ENCODE results near the gene FTCD. TPM values are rescaled to one million over a fixed set of nuclear protein-coding genes. Genes with fewer than 3 reads are reported as not detected.

Gene FTCD
- total and polyA plus RNA-seq, 2 experiments from 2014 or later = not detected

DNA sequence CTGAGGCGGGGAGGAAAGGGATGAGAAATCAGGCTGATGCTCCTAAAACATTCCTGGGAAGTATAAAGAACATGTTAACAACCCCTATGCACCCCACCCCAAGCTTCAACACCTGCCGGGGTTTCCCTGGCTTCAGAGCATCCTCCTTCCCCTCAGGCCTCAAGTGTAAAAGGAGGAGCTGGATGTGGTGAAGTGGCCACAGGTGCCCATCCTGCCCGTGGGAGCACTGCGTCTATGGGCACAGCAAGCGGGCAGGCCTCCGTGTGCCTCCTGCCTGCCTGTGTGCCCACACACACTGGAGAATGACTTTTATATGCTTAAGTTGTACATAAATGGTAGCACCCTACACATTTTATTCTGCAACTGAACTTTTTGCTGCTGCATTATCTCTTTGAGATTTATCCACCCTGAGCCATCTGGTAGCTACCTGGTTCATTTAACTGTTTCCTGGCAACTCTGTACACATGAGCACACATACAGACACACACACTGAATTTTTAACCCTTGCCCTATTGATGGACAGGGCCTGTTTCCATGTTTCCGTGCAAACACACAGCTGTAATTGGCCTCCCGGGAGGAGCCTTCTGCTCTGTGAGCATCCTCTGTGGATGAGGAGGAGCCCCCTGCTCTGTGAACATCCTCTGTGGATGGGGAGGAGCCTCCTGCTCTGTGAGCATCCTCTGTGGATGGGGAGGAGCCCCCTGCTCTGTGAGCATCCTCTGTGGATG is 13.4 kb upstream of the FTCD start:
- no peaks in the 10 kb centered on the region; the same call in 1 of the 2 replicates for H3F3A ChIP-seq (ENCODE audit: insufficient read depth)
- DNase-seq = no peak
- in situ Hi-C loops (cut with MboI) = no loop called here
- H3K36me3 ChIP-seq (ENCODE audit: low read depth) = no peaks in the 10 kb centered on the region
- WGBS, 2 experiments (ENCODE audit: low coverage in 1 of 2, low lambda C conversion rate in 2 of 2, missing lambda C conversion rate in 2 of 2) = 82 to 89% methylated on average over 7 to 8 of the region's 8 CpGs
- TF ChIP-seq EZH2 (IDR thresholded peaks at IDR 0.05; ENCODE audit: insufficient read depth, poor library complexity, severe bottlenecking) = no peak
- no peak for TF ChIP-seq EZH2phosphoT487 (IDR thresholded peaks at IDR 0.05; ENCODE audit: insufficient read depth, low read depth)
- H3K4me3 ChIP-seq = no peak overlapping the region
- no peaks in the 10 kb centered on the region for H3K27me3 ChIP-seq (replicated peaks; ENCODE audit: insufficient read depth)
- no peak overlapping the region for H3K4me2 ChIP-seq (ENCODE audit: unreplicated experiment)
- no peaks in the 10 kb centered on the region for H3K4me1 ChIP-seq (ENCODE audit: insufficient read depth)
- H2AFZ ChIP-seq = no peak overlapping the region
- no peak overlapping the region for H3K9ac ChIP-seq
- no peaks in the 10 kb centered on the region for H3K9me2 ChIP-seq (ENCODE audit: insufficient read depth)
- H3K27ac ChIP-seq = no peak overlapping the region
- H3K79me2 ChIP-seq (ENCODE audit: insufficient read depth) = no peaks in the 10 kb centered on the region
- no peaks in the 10 kb centered on the region for H4K20me1 ChIP-seq (ENCODE audit: insufficient read depth)
- H3K9me3 ChIP-seq (ENCODE audit: low read depth) = no peaks in the 10 kb centered on the region

DNA sequence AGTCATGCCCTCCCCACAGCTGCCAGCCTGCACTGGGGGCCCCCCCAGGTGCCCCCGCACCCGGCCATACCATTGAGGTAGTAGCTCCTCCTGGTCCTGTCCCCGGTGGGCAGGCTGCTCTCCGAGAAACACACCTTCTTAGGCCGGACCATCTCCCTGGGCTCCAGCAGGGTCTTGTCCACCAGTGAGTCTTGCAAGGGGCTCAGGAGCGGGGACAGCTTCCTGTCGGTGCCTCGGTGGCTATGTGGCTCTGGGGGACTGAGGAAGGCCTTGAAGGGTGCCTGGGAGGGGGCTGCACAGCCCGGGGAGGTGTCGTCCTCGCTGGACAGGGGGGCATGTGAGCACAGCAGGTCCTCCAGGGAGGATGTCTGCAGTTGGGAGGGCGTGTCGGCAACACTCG is 12.9 kb upstream of the FTCD start:
- no peaks in the 10 kb centered on the region for H3K4me1 ChIP-seq (ENCODE audit: insufficient read depth)
- no peak overlapping the region for H3K4me3 ChIP-seq
- H3K9ac ChIP-seq = no peak overlapping the region
- no peak overlapping the region for H3K4me2 ChIP-seq (ENCODE audit: unreplicated experiment)
- in situ Hi-C loops (cut with MboI) = no loop called here
- no peak overlapping the region for H3K27ac ChIP-seq
- no peaks in the 10 kb centered on the region for H3K9me2 ChIP-seq (ENCODE audit: insufficient read depth)
- H3K27me3 ChIP-seq (replicated peaks; ENCODE audit: insufficient read depth) = no peaks in the 10 kb centered on the region
- no peaks in the 10 kb centered on the region for H3K79me2 ChIP-seq (ENCODE audit: insufficient read depth)
- TF ChIP-seq EZH2 (IDR thresholded peaks at IDR 0.05; ENCODE audit: insufficient read depth, poor library complexity, severe bottlenecking) = no peak
- no peak for TF ChIP-seq EZH2phosphoT487 (IDR thresholded peaks at IDR 0.05; ENCODE audit: insufficient read depth, low read depth)
- H3K9me3 ChIP-seq (ENCODE audit: low read depth) = no peaks in the 10 kb centered on the region
- H3F3A ChIP-seq (ENCODE audit: insufficient read depth) = no peaks in the 10 kb centered on the region; the same call in 1 of the 2 replicates
- no peak for DNase-seq
- H2AFZ ChIP-seq = no peak overlapping the region
- no peaks in the 10 kb centered on the region for H3K36me3 ChIP-seq (ENCODE audit: low read depth)
- H4K20me1 ChIP-seq (ENCODE audit: insufficient read depth) = no peaks in the 10 kb centered on the region
- WGBS, 2 experiments (ENCODE audit: low coverage in 1 of 2, low lambda C conversion rate in 2 of 2, missing lambda C conversion rate in 2 of 2) = 89 to 91% methylated on average over 12 to 14 of the region's 14 CpGs

DNA sequence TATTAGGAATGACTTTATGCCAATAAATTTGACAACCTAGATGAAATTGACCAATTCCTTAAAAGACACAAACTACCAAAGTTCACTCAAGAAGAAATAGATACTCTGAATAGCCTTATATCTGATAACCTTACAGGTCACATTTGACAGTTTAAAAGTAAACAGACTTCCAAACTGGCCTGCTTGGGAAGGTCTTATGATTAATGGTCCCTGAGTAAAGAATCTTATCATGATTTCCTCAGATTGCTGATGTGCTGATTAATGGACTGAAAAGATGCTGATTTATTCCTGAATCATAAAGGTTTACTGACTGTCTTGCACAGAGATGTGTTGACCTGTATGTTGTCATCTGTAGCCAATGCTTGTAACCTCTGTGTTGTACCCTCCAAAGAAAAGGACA is 9.7 kb upstream of the FTCD start:
- no peaks in the 10 kb centered on the region; the same call in 1 of the 2 replicates for H3F3A ChIP-seq (ENCODE audit: insufficient read depth)
- H3K9me3 ChIP-seq (ENCODE audit: low read depth) = no peaks in the 10 kb centered on the region
- no peak overlapping the region for H3K4me3 ChIP-seq
- no peaks in the 10 kb centered on the region for H3K4me1 ChIP-seq (ENCODE audit: insufficient read depth)
- no peak overlapping the region for H2AFZ ChIP-seq
- no peaks in the 10 kb centered on the region for H4K20me1 ChIP-seq (ENCODE audit: insufficient read depth)
- no peaks in the 10 kb centered on the region for H3K79me2 ChIP-seq (ENCODE audit: insufficient read depth)
- H3K9ac ChIP-seq = no peak overlapping the region
- in situ Hi-C loops (cut with MboI) = no loop called here
- H3K36me3 ChIP-seq (ENCODE audit: low read depth) = no peaks in the 10 kb centered on the region
- H3K4me2 ChIP-seq (ENCODE audit: unreplicated experiment) = no peak overlapping the region
- TF ChIP-seq EZH2 (IDR thresholded peaks at IDR 0.05; ENCODE audit: insufficient read depth, poor library complexity, severe bottlenecking) (no peak), EZH2phosphoT487 (IDR thresholded peaks at IDR 0.05; ENCODE audit: insufficient read depth, low read depth) (no peak)
- H3K27ac ChIP-seq = no peak overlapping the region
- no peak for DNase-seq
- H3K9me2 ChIP-seq (ENCODE audit: insufficient read depth) = no peaks in the 10 kb centered on the region
- H3K27me3 ChIP-seq (replicated peaks; ENCODE audit: insufficient read depth) = no peaks in the 10 kb centered on the region

DNA sequence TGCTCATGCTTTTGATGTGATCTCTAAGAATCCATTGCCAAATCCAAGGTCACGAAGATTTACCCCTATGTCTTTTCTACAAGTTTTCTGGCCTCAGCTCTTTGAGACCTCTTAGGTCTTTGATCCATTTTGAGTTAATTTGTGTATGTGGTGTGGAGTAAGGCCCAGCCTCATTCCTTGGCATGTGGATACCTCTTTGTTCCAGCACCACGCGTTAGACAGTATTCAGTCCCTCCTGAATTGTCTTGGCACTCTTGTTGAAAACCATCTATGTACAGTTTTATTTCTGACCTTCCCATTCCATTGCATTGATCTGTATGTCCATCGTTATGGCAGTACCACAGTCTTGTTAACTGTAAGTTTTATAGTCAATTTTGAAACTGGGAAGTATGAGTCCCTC is 8.0 kb upstream of the FTCD start:
- TF ChIP-seq EZH2phosphoT487 (IDR thresholded peaks at IDR 0.05; ENCODE audit: insufficient read depth, low read depth) (no peak), EZH2 (IDR thresholded peaks at IDR 0.05; ENCODE audit: insufficient read depth, poor library complexity, severe bottlenecking) (no peak)

More for the DNA sequence above, 8.0 kb upstream of the FTCD start:
- H3F3A ChIP-seq (ENCODE audit: insufficient read depth) = no peaks in the 10 kb centered on the region; the same call in 1 of the 2 replicates
- no peaks in the 10 kb centered on the region for H3K9me2 ChIP-seq (ENCODE audit: insufficient read depth)
- in situ Hi-C loops (cut with MboI) = no loop called here
- H3K36me3 ChIP-seq (ENCODE audit: low read depth) = no peaks in the 10 kb centered on the region
- no peaks in the 10 kb centered on the region for H3K9me3 ChIP-seq (ENCODE audit: low read depth)
- H3K79me2 ChIP-seq (ENCODE audit: insufficient read depth) = no peaks in the 10 kb centered on the region
- 38 to 47% methylated on average over 4 of the region's 4 CpGs for WGBS, 2 experiments (ENCODE audit: low coverage in 1 of 2, low lambda C conversion rate in 2 of 2, missing lambda C conversion rate in 2 of 2)
- no peak overlapping the region for H3K27ac ChIP-seq
- no peak overlapping the region for H3K4me2 ChIP-seq (ENCODE audit: unreplicated experiment)
- DNase-seq = no peak
- H4K20me1 ChIP-seq (ENCODE audit: insufficient read depth) = no peaks in the 10 kb centered on the region
- no peaks in the 10 kb centered on the region for H3K4me1 ChIP-seq (ENCODE audit: insufficient read depth)
- no peak overlapping the region for H3K4me3 ChIP-seq
- H3K27me3 ChIP-seq (replicated peaks; ENCODE audit: insufficient read depth) = no peaks in the 10 kb centered on the region
- H2AFZ ChIP-seq = no peak overlapping the region
- no peak overlapping the region for H3K9ac ChIP-seq
